Cardiac muscle cell (in vitro differentiated cells and primary cell): Measurements from ENCODE around the gene CABLES2. TPM values are rescaled to one million over a fixed set of nuclear protein-coding genes. Genes with fewer than 3 reads are reported as not detected.

ENCODE experiments used
- DNase-seq, 2 donors: peaks; one replicate each; pipeline versions ENCODE4 v3.0.0 to v3.0.0-alpha.2; 2010 to 2017; ENCODE audit warnings: low read depth in 1 of 2, low spot score in 1 of 2
- H3K27ac ChIP-seq: fragments of 200-600 bp; sonication (generic); 2 replicates; pipeline ENCODE4 v1.5.1; 2016
- H3K27me3 ChIP-seq: fragments of 200-600 bp; sonication (generic); 2 replicates; pipeline ENCODE4 v1.6.0; 2016; ENCODE audit warnings: control low read depth
- H3K36me3 ChIP-seq: fragments of 200-600 bp; sonication (generic); 2 replicates; pipeline ENCODE4 v1.5.1; 2016; ENCODE audit warnings: control low read depth
- H3K4me1 ChIP-seq: fragments of 200-600 bp; sonication (generic); 2 replicates; pipeline ENCODE4 v1.8.1; 2017; ENCODE audit warnings: low read depth, mild to moderate bottlenecking, mixed run types
- H3K4me3 ChIP-seq: fragments of 200-600 bp; sonication (generic); 2 replicates; pipeline ENCODE4 v1.5.1; 2016; ENCODE audit warnings: mild to moderate bottlenecking
- H3K9me3 ChIP-seq: fragments of 200-600 bp; sonication (generic); 2 replicates; pipeline ENCODE4 v1.5.1; 2017; ENCODE audit warnings: low read depth, mild to moderate bottlenecking, control low read depth
- polyA plus RNA-seq: library from polyadenylated mRNA; unstranded; fragments of >200 nt; fragmentation: Nextera tagmentation; extraction: Ambion mirVana; gene quantifications from 2 replicates; pipeline ENCODE4 v1.2.1, GENCODE V29; 2016
- total RNA-seq: library from RNA; depleted of rRNA; stranded (reverse); fragments of >200 nt; gene quantifications from 2 replicates; pipeline ENCODE4 v1.2.3, GENCODE V29; 2016
- TF ChIP-seq, protein P1 (sequence below): IDR thresholded peaks from 2 replicates; pipeline ENCODE4 v1.5.1; 2012; ENCODE audit warnings: low read depth, mild to moderate bottlenecking, low read length

CABLES2 gene
- total RNA-seq, result 15.5 and 17.9 TPM in 2 replicates
- 21.4 and 23.8 TPM in 2 replicates for polyA plus RNA-seq

DNA sequence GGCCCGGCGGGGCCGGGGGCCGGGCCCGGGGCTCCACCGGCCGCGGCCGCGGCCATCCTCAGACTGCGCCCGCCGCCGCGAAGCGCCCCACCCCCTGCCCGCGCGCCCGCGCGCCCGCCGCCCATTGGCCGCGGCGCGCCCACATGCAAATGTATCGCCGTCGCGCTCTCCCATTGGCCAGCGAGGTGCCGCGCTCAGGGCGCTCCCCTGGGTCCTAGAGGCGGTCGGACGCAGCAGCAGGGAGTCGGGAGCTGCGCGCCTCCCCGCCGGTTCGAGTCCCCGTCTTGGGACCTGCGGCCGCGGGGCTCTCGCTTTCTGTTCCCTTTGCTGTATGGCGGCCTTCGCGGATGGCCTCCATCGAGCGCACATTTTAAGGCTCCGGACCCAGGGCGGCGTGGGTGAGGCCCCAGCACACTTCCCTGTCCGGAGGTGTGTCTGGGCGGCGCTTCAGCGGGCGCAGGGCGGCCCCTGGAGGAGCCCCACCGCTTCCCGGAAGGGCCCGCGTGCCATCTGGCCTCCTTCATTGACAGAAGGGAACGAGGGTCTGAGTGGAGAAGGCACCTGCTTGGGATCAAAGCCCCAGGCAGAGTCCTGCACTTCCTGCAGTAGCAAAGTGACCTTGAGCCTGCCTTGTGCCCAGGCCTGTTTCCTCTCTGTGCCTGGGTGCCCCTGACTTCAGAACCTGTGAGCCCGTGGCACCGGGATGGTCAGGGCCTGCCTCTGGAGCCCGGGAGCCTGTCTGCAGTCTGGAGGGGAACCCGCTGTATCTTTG, at the start of gene CABLES2:
CABLES2 (minus strand) TSS at position 65 of the 772 bp plus-strand sequence; CDS start at position 56, 9 bp downstream.
- Histone ChIP-seq H3K27me3 (no peaks in the 10 kb centered on the region), H3K36me3 (no peaks in the 10 kb centered on the region), H3K4me3 (peak within 1 kb of the TSS; percentile 84), H3K27ac (no peak within 1 kb of the TSS), H3K9me3 (no peaks in the 10 kb centered on the region), H3K4me1 (peaks cover 28% of the 10 kb centered on the region)
- TF ChIP-seq, protein P1, sequence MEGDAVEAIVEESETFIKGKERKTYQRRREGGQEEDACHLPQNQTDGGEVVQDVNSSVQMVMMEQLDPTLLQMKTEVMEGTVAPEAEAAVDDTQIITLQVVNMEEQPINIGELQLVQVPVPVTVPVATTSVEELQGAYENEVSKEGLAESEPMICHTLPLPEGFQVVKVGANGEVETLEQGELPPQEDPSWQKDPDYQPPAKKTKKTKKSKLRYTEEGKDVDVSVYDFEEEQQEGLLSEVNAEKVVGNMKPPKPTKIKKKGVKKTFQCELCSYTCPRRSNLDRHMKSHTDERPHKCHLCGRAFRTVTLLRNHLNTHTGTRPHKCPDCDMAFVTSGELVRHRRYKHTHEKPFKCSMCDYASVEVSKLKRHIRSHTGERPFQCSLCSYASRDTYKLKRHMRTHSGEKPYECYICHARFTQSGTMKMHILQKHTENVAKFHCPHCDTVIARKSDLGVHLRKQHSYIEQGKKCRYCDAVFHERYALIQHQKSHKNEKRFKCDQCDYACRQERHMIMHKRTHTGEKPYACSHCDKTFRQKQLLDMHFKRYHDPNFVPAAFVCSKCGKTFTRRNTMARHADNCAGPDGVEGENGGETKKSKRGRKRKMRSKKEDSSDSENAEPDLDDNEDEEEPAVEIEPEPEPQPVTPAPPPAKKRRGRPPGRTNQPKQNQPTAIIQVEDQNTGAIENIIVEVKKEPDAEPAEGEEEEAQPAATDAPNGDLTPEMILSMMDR, result no peak
- peak; percentile 96 for DNase-seq

GRCh38 chr20:62455929-62456328, 48.8 kb upstream of the CABLES2 start:
- TF ChIP-seq, protein P1, result no peak
- Histone ChIP-seq H3K36me3 (no peaks in the 10 kb centered on the region), H3K9me3 (no peaks in the 10 kb centered on the region), H3K27ac (no peak overlapping the region), H3K27me3 (no peaks in the 10 kb centered on the region), H3K4me1 (peaks cover 43% of the 10 kb centered on the region), H3K4me3 (no peak overlapping the region)
- no peak for DNase-seq

DNA sequence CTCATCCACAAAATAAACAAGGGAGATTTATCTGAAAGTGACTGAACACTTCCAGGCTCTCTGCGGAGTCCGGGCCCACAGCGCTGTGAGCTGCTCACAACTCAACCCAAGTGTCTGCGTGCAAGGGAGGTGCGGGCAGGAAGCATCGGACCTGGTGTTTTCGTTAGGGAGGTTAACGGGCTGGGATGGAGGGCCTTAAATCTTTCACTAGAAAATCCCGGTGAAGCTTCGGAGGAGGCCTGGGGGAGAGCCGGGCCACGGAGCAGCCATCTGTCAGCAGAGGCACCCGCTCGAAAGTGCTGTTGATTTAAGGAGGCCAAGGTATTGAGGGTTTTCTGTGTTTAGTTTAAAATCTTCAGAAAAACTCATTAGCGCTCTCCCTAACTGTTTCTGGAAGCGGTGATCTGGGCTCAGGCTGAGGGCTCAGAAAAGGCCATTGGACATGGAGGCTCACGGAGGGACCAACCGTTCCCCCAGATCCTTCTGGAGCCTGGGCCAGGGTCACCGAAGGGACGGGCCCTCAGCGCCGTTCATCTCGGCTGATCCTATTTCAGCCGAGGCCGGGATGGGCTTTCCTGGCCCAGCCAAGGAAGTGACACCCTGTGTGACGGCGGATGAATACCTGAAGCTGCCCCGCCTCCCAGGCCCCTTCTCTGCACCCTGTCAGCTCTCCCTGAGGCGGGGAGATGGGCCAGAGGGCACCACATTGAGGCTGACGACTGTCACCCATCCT, 48.0 kb upstream of the CABLES2 start:
- Histone ChIP-seq H3K27ac (peak overlapping the region; percentile 15), H3K4me1 (peaks cover 36% of the 10 kb centered on the region), H3K9me3 (no peaks in the 10 kb centered on the region), H3K36me3 (no peaks in the 10 kb centered on the region), H3K4me3 (no peak overlapping the region), H3K27me3 (no peaks in the 10 kb centered on the region)
- DNase-seq, result peak in 1 of 2 donors; percentile 62
- TF ChIP-seq, protein P1, result no peak

DNA sequence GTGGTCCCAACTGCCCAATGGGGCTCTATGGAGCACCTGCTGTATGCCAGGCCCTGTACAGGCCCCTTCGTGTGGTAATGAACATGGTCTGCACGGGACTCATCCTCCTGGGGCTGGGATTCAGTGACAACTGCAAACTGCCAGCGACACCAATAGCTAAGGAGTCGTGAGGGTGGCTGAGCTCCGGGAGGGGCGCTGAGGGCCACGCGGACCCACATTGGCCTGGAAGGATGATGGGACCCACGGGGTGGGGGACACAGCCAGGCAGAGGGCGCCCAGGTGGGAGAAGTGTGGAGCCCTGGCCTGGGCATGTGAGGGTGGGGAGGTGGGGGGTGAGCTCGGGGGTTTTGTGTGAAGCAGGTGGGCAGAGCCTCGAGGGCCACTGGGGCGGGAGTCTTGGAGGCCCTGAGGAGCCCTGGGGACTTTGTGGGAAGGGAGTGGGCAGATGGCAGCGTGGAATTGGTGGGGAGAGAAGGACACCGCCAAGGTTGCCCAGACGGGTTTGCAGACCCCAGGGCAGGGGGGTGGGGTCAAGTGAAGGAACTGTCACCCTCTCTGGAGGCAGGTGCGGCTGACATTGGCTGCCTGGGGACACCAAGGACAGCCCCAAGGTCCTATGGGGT, 46.2 kb upstream of the CABLES2 start:
- Histone ChIP-seq H3K4me1 (peaks cover 25% of the 10 kb centered on the region), H3K36me3 (no peaks in the 10 kb centered on the region), H3K4me3 (no peak overlapping the region), H3K27ac (no peak overlapping the region), H3K27me3 (no peaks in the 10 kb centered on the region), H3K9me3 (no peaks in the 10 kb centered on the region)
- no peak for DNase-seq
- TF ChIP-seq, protein P1, result no peak

DNA sequence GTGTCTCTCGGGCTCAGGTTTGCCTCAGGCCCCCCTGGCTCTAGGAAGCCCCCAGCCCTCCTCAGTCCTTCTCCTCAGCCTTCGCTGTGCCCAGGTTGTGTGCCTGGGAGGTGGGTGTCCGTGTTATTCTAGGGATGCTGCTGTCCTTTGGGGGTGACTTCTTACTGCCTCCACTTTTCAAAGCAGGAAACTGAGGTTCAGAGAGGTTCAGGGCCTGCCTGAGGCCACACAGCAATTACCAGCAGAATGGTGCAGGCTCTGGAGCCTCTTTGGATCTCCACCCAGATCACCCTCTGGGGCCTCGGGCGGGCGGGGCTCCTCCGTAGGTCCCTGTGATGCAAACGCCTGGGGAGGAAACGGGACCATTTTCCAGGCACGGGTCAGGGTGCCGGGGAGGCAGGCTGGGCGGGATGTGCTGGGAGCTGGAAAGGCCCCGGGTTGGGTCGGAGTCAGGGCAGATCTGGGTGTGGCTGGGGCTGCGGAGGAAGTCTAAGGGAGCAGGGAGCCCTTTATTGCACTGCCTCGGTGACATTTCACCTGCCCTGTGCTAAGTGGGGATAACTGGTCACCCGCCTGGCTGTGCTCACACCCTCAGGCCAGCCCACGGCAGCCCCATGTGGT, 45.5 kb upstream of the CABLES2 start:
- TF ChIP-seq, protein P1, result no peak
- Histone ChIP-seq H3K4me1 (peaks cover 22% of the 10 kb centered on the region), H3K27ac (no peak overlapping the region), H3K27me3 (no peaks in the 10 kb centered on the region), H3K9me3 (no peaks in the 10 kb centered on the region), H3K4me3 (no peak overlapping the region), H3K36me3 (no peaks in the 10 kb centered on the region)
- DNase-seq, result no peak
